ENCODE data around the gene IFT172. TPM values are rescaled to one million over a fixed set of nuclear protein-coding genes. Genes with fewer than 3 reads are reported as not detected.

Gene IFT172
- total RNA-seq, 2 experiments from 2014 or later = 17.9 to 18.8 TPM

- Mint-ChIP-seq H3K9me3 (no peaks in the 10 kb centered on the region), H3K4me3 (no peak overlapping the region), H3K4me1 (no peaks in the 10 kb centered on the region), H3K27ac (no peak overlapping the region), H3K36me3 (peaks cover 4% of the 10 kb centered on the region), H3K27me3 (no peaks in the 10 kb centered on the region)
- POLR2A ChIA-PET = no interaction called here
- DNase-seq = no peak
- no peak for ATAC-seq (ENCODE audit: low read depth)
Observed at GRCh38 chr2:27461118-27461517, 28.4 kb downstream of the IFT172 start.

GRCh38 chr2:27453968-27454367 lies 35.6 kb downstream of the IFT172 start:
- Mint-ChIP-seq H3K4me3 (no peak overlapping the region), H3K9me3 (no peaks in the 10 kb centered on the region), H3K4me1 (no peaks in the 10 kb centered on the region), H3K27ac (no peak overlapping the region), H3K36me3 (peaks cover 4% of the 10 kb centered on the region), H3K27me3 (no peaks in the 10 kb centered on the region)
- ATAC-seq (ENCODE audit: low read depth) (no peak), DNase-seq (no peak)
- POLR2A ChIA-PET = interaction anchor here (0.9 kb wide), 1 partner anchor 26 kb away, joined by 3 read pairs; the partner anchor contains the start of gene NRBP1

DNA sequence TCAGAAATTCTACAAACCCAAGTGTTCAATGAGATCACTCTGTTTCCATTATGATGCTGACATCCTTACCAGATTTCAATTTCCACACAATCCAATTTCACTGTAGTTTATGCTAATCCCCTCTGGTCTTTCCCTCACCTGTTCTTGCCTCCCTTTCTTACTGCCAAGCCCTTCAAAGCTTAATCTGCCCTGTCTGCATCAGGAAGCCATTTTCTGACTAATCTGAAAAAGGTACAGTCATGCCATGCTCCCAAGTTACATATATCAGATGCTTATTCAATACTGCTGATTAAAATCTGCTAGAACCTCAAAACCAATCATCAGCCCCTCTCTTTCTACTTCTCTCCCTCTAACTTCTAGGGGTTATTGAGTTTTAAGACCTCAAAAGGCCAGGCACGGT lies 38.4 kb downstream of the IFT172 start:
- POLR2A ChIA-PET = no interaction called here
- Mint-ChIP-seq H3K4me3 (no peak overlapping the region), H3K27me3 (no peaks in the 10 kb centered on the region), H3K9me3 (no peaks in the 10 kb centered on the region), H3K4me1 (peaks cover under 1% of the 10 kb centered on the region), H3K27ac (no peak overlapping the region), H3K36me3 (peaks cover 1% of the 10 kb centered on the region)
- no peak for DNase-seq
- ATAC-seq (ENCODE audit: low read depth) = no peak

- no peak for ATAC-seq (ENCODE audit: low read depth)
- Mint-ChIP-seq H3K4me1 (peaks cover 10% of the 10 kb centered on the region), H3K27ac (no peak overlapping the region), H3K9me3 (no peaks in the 10 kb centered on the region), H3K36me3 (peaks cover 1% of the 10 kb centered on the region), H3K27me3 (no peaks in the 10 kb centered on the region), H3K4me3 (no peak overlapping the region)
- DNase-seq = no peak
- POLR2A ChIA-PET = interaction anchor here (1.4 kb wide), 1 partner anchor 9 kb away, joined by 3 read pairs; no protein-coding TSS in a partner anchor
Observed at GRCh38 chr2:27448381-27448780, 41.2 kb downstream of the IFT172 start.

GRCh38 chr2:27446057-27446456 lies 43.5 kb downstream of the IFT172 start:
- H3K9me3 Mint-ChIP-seq = no peaks in the 10 kb centered on the region
- no peak overlapping the region for H3K4me3 Mint-ChIP-seq
- peaks cover 13% of the 10 kb centered on the region for H3K4me1 Mint-ChIP-seq
- ATAC-seq (ENCODE audit: low read depth) (peak; percentile 45), DNase-seq (no peak)
- POLR2A ChIA-PET = interaction anchor here (0.5 to 1.9 kb wide), 6 partner anchors 15 to 234 kb away, joined by 3 to 8 read pairs (median 4); partner anchors contain the start of genes ATRAID, NRBP1, PPM1G and SLC4A1AP
- H3K27me3 Mint-ChIP-seq = no peaks in the 10 kb centered on the region
- H3K27ac Mint-ChIP-seq = peak overlapping the region; percentile 75
- peaks cover 5% of the 10 kb centered on the region for H3K36me3 Mint-ChIP-seq

GRCh38 chr2:27445615-27446014 lies 43.9 kb downstream of the IFT172 start:
- POLR2A ChIA-PET = interaction anchor here (0.5 to 1.9 kb wide), 6 partner anchors 15 to 234 kb away, joined by 3 to 8 read pairs (median 4); partner anchors contain the start of genes ATRAID, NRBP1, PPM1G and SLC4A1AP
- DNase-seq (no peak), ATAC-seq (ENCODE audit: low read depth) (no peak)
- H3K4me1 Mint-ChIP-seq = peaks cover 13% of the 10 kb centered on the region
- H3K27ac Mint-ChIP-seq = peak overlapping the region; percentile 75
- no peaks in the 10 kb centered on the region for H3K9me3 Mint-ChIP-seq
- H3K27me3 Mint-ChIP-seq = no peaks in the 10 kb centered on the region
- no peak overlapping the region for H3K4me3 Mint-ChIP-seq
- peaks cover 8% of the 10 kb centered on the region for H3K36me3 Mint-ChIP-seq

- H3K9me3 Mint-ChIP-seq = no peaks in the 10 kb centered on the region
- DNase-seq (no peak), ATAC-seq (ENCODE audit: low read depth) (no peak)
- H3K36me3 Mint-ChIP-seq = peaks cover 12% of the 10 kb centered on the region
- H3K4me1 Mint-ChIP-seq = peaks cover 13% of the 10 kb centered on the region
- H3K27me3 Mint-ChIP-seq = no peaks in the 10 kb centered on the region
- no peak overlapping the region for H3K4me3 Mint-ChIP-seq
- POLR2A ChIA-PET = interaction anchor here (1.4 to 1.6 kb wide), 2 partner anchors 17 to 218 kb away, joined by 3 to 4 read pairs; partner anchors contain the start of genes NRBP1, SLC4A1AP and SUPT7L
- no peak overlapping the region for H3K27ac Mint-ChIP-seq
Observed at GRCh38 chr2:27445155-27445554, 44.4 kb downstream of the IFT172 start.

- ATAC-seq (ENCODE audit: low read depth) (no peak), DNase-seq (no peak)
- Mint-ChIP-seq H3K4me3 (no peak overlapping the region), H3K27ac (peak overlapping the region; percentile 63), H3K36me3 (peaks cover 18% of the 10 kb centered on the region), H3K27me3 (no peaks in the 10 kb centered on the region), H3K9me3 (no peaks in the 10 kb centered on the region), H3K4me1 (peaks cover 13% of the 10 kb centered on the region)
- POLR2A ChIA-PET = no interaction called here
Observed at GRCh38 chr2:27442920-27443282, 46.6 kb downstream of the IFT172 start.

DNA sequence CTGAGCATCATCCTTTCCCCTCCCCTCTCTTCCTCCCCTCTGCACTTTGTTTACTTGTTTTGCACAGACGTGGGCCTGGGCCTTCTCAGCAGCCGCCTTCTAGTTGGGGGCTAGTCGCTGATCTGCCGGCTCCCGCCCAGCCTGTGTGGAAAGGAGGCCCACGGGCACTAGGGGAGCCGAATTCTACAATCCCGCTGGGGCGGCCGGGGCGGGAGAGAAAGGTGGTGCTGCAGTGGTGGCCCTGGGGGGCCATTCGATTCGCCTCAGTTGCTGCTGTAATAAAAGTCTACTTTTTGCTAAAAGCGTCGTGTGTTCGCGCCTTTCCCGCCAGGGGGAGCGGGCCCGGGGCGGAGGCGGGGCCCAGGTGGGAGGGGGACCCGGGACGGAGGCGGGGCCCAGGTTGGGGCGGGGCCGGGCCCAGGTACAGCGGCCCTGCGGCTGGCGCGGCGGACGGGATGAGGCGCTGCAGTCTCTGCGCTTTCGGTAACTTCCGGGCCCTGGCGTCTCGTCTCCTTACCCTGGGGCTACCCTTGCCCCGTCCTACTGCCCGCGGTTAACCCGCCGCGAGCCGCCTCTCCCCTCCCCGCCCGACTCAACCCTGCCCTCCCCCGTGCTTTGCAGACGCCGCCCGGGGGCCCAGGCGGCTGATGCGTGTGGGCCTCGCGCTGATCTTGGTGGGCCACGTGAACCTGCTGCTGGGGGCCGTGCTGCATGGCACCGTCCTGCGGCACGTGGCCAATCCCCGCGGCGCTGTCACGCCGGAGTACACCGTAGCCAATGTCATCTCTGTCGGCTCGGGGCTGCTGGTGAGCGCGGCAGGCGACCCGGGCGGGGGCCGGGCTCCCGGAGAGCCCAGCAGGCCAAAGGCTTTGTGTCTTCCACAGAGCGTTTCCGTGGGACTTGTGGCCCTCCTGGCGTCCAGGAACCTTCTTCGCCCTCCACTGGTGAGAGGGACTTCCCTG lies 47.3 kb downstream of the IFT172 start, which contains the start of gene KRTCAP3:
KRTCAP3 (plus strand) TSS at position 424 of the 962 bp plus-strand sequence; CDS start at position 456, 32 bp downstream.
- DNase-seq = peak; percentile 63
- Mint-ChIP-seq H3K27me3 (no peaks in the 10 kb centered on the region), H3K4me3 (no peak within 1 kb of the TSS), H3K27ac (peak within 1 kb of the TSS; percentile 63), H3K36me3 (peaks cover 20% of the 10 kb centered on the region), H3K9me3 (no peaks in the 10 kb centered on the region), H3K4me1 (peaks cover 13% of the 10 kb centered on the region)
- ATAC-seq (ENCODE audit: low read depth) = peak; percentile 60
- POLR2A ChIA-PET = no interaction called here

GRCh38 chr2:27441226-27441926 lies 48.2 kb downstream of the IFT172 start:
- H3K4me3 Mint-ChIP-seq = no peak overlapping the region
- H3K27ac Mint-ChIP-seq = no peak overlapping the region
- H3K4me1 Mint-ChIP-seq = peaks cover 13% of the 10 kb centered on the region
- H3K27me3 Mint-ChIP-seq = no peaks in the 10 kb centered on the region
- DNase-seq (no peak), ATAC-seq (ENCODE audit: low read depth) (no peak)
- peaks cover 23% of the 10 kb centered on the region for H3K36me3 Mint-ChIP-seq
- H3K9me3 Mint-ChIP-seq = no peaks in the 10 kb centered on the region
- POLR2A ChIA-PET = no interaction called here

DNA sequence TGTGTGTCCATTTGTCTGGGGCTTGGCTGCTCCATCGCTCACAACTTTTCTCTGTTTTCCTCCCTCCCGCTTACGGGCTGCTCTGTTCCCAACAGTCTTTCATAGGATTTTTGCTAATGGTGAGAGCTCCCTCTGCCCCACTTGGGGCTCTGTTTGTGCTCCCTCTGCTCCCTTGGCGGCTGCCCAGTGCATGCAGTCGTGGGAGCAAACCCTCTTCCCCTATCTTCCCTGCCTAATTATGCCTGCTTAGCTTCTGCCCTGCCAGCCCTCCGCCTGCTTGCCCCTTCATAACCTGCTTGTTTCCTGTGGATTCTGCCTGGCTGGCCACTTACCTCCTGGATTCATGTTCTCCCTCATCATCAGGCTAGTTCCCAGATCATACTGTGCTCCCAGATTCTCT lies 53.9 kb downstream of the IFT172 start:
- H3K27me3 Mint-ChIP-seq = no peaks in the 10 kb centered on the region
- ATAC-seq (ENCODE audit: low read depth) (no peak), DNase-seq (no peak)
- no peaks in the 10 kb centered on the region for H3K9me3 Mint-ChIP-seq
- POLR2A ChIA-PET = no interaction called here
- peak overlapping the region; percentile 20 for H3K27ac Mint-ChIP-seq
- H3K4me1 Mint-ChIP-seq = peaks cover 11% of the 10 kb centered on the region
- no peak overlapping the region for H3K4me3 Mint-ChIP-seq
- H3K36me3 Mint-ChIP-seq = peaks cover 36% of the 10 kb centered on the region

- POLR2A ChIA-PET = interaction anchor here (0.9 to 7.4 kb wide), 4 partner anchors 15 to 109 kb away, joined by 3 to 91 read pairs (median 14); partner anchors contain the start of genes MPV17, PPM1G and ZNF513
- peaks cover 24% of the 10 kb centered on the region for H3K4me1 Mint-ChIP-seq
Observed at GRCh38 chr2:27431395-27431794, 58.1 kb downstream of the IFT172 start.

GRCh38 chr2:27428978-27429541 lies 60.5 kb downstream of the IFT172 start:
- DNase-seq (peak; percentile 87), ATAC-seq (ENCODE audit: low read depth) (peak; percentile 72)
- H3K9me3 Mint-ChIP-seq = no peaks in the 10 kb centered on the region
- H3K36me3 Mint-ChIP-seq = peaks cover 11% of the 10 kb centered on the region
- H3K27me3 Mint-ChIP-seq = no peaks in the 10 kb centered on the region
- H3K4me3 Mint-ChIP-seq = peak overlapping the region; percentile 99
- POLR2A ChIA-PET = interaction anchor here (0.6 to 7.4 kb wide), 15 partner anchors 8 to 254 kb away, joined by 3 to 91 read pairs (median 4); partner anchors contain the start of genes CCDC121, EIF2B4, GPN1 and GTF3C2
- H3K27ac Mint-ChIP-seq = peak overlapping the region; percentile 99
- peaks cover 19% of the 10 kb centered on the region for H3K4me1 Mint-ChIP-seq

More at GRCh38 chr2:27431395-27431794, 58.1 kb downstream of the IFT172 start:
- DNase-seq (no peak), ATAC-seq (ENCODE audit: low read depth) (no peak)
- Mint-ChIP-seq H3K4me3 (peak overlapping the region; percentile 50), H3K27ac (peak overlapping the region; percentile 80), H3K9me3 (no peaks in the 10 kb centered on the region), H3K36me3 (peaks cover 21% of the 10 kb centered on the region), H3K27me3 (no peaks in the 10 kb centered on the region)
